Iris pigment epithelial cell (primary cell): ENCODE results near the gene MINDY3.
"Not testable (repeated sequence)": the region's sequence is repeated elsewhere in the genome, so short reads cannot be mapped to it uniquely, and the experiment has no call there.

Experiments used
- DNase-seq: peaks from one replicate; pipeline ENCODE4 v3.0.0-alpha.2; 2011; ENCODE audit warnings: low read depth

The MINDY3 gene

GRCh38 chr10:15856328-15857015 lies 3.8 kb downstream of the MINDY3 start:
- no peak for DNase-seq

GRCh38 chr10:15853800-15854199 lies 6.5 kb downstream of the MINDY3 start:
- no peak for DNase-seq

GRCh38 chr10:15852111-15852557 lies 8.2 kb downstream of the MINDY3 start:
- peak; percentile 39 for DNase-seq

- DNase-seq = not testable (repeated sequence)
Observed at GRCh38 chr10:15850337-15850978, 9.8 kb downstream of the MINDY3 start.

GRCh38 chr10:15849316-15849715 lies 11.0 kb downstream of the MINDY3 start:
- DNase-seq = no peak

DNA sequence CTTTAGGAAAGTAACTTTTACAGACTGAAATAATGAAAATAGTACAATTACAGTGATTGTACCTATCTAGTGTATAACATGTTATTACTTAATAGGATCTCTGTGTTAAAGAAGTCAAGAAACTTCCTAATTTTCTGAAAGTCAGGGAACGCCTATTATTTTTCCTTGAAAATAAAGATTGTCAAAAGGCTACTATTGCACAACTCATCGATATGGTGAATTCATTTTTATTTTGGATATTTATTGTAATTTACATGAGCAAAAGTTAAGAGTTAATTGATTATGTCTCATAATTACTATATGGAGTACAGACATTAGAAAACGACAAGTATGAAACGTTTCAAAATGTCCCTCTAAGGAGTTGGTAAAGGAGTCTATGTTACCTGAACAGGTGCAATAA lies 12.8 kb downstream of the MINDY3 start:
- no peak for DNase-seq

- no peak for DNase-seq
Observed at GRCh38 chr10:15844517-15844916, 15.8 kb downstream of the MINDY3 start.

DNA sequence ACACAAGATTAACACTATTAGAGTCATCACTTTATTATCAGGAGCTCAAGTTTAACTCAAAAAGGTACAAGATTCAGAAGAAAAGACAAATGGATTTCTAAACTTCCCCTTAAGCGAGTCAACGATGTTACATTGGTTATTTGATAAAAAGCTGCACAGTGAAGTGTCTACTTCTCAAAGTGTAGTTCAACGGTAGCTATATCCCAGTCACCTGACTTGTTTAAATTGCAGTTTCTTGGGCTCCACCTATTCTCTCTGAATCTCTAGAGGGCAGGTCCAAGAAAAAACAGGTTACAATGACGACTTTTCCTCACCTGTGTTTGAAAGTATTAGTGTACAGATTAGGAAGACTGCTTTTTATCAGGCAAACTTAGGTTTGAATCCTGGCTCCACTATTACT lies 16.6 kb downstream of the MINDY3 start:
- DNase-seq = no peak

- peak; percentile 56 for DNase-seq
Observed at GRCh38 chr10:15842556-15843169, 17.6 kb downstream of the MINDY3 start.

- no peak for DNase-seq
Observed at GRCh38 chr10:15841696-15842095, 18.6 kb downstream of the MINDY3 start.

GRCh38 chr10:15836807-15837206 lies 23.5 kb downstream of the MINDY3 start:
- no peak for DNase-seq

GRCh38 chr10:15829495-15829894 lies 30.8 kb downstream of the MINDY3 start:
- no peak for DNase-seq

DNA sequence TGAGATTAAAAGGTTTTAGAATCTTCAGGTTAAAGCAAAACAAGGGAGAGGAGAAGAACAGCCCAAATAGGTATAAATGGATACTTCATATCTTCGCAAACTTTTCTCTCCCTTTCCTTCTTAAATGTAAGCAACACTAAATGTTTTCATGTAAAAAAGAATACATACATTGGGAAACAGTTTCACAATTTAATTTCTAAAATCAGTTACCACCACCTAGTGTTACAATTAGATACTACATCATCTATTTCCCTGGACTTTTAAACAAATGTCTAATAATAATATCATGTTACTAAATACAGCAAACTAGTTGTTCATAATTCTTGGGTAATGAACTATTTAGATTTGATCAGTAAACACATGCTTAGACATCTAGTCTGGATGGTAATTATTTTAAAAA lies 35.8 kb downstream of the MINDY3 start:
- DNase-seq = peak; percentile 34

GRCh38 chr10:15822131-15822530 lies 38.2 kb downstream of the MINDY3 start:
- DNase-seq = no peak

DNA sequence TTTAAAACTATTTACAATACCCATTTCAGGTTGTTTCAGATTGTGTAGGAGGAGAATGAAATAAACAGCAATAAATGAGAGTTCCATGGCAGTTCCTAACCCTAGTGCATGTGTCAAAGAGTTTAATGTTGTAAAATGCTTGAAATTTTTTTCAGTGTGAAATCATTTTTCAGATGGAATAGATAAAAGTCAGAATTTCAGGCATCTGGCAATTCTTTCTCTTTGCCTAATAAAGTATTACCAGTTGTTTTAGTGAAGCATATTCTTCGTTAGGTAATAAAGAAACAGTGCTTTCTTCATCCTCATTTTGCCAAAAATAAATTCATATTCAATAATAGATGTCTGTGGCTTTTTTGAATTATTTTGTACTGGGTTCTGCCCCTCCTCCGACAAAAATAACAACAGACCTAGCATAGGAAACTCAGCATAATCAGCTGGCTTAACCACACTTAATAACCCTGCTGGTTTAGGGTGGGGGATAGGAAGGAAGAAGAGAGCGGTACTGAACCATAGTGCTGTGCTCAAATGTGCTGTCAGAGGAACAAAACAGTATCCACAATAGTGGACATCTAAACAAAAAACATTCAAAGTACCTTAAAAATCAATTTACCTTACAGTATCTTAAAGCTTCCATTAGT lies 39.1 kb downstream of the MINDY3 start:
- peak; percentile 5 for DNase-seq

GRCh38 chr10:15817409-15818046 lies 42.8 kb downstream of the MINDY3 start:
- DNase-seq = peak; percentile 14

DNA sequence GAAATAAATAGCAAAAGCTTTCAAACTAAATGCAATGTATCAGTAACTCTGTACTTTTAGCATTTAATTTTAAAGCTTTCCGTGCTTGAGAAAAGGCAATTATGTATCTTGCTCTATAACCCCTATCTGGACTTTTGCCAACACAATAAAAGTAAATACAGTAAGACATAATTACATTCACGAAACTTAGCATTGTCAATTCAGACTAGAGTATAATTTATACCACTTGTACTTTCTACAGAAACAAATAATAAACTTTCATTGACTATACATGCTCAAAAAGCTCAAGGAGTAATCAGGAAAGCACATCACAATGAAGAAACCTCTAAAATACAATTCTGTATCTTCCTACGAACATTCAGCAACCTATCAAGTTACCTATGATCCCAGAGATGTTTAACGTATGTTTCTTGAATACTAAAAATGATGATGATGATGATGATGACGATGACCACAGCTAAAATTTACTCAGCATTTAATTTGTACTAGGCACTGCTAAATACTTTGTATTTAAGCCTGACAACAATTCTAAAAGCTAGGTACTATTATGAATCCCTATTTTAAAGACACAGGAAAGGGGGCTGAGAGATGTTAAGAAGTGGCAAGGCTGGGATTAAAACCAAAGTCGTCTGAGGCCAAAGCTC lies 44.9 kb downstream of the MINDY3 start:
- DNase-seq = no peak

- DNase-seq = no peak
Observed at GRCh38 chr10:15814565-15814964, 45.7 kb downstream of the MINDY3 start.

- DNase-seq = peak; percentile 57
Observed at GRCh38 chr10:15813415-15813814, 46.9 kb downstream of the MINDY3 start.

- no peak for DNase-seq
Observed at GRCh38 chr10:15809450-15809849, 50.9 kb downstream of the MINDY3 start.

GRCh38 chr10:15808204-15808797 lies 52.0 kb downstream of the MINDY3 start:
- no peak for DNase-seq
